WTC11 (cell line): ENCODE measurements around the gene MRNIP. TPM values are rescaled to one million over a fixed set of nuclear protein-coding genes. Genes with fewer than 3 reads are reported as not detected.

ENCODE experiments used
- ATAC-seq: fragments of 200-7000 bp; cut with Tn5 transposase; 2 replicates; pipeline ENCODE4 v1.10.0; 2021; ENCODE audit warnings: mild to moderate bottlenecking, moderate library complexity
- CTCF ChIA-PET: fragments of 300-600 bp; sonication (Branson Sonifier 250); formaldehyde crosslinking; loops from one replicate; lab custom pipeline; 2021; ENCODE audit warnings: antibody characterized with exemption; lab: Charles Lee
- POLR2A ChIA-PET: fragments of 350-600 bp; sonication (Branson Sonifier 250); formaldehyde crosslinking; loops from one replicate; lab custom pipeline; 2021; ENCODE audit warnings: antibody characterized with exemption; lab: Charles Lee
- DNase-seq: peaks from one replicate; pipeline ENCODE4 v3.0.0; 2021; ENCODE audit warnings: low spot score
- H3K27ac Mint-ChIP-seq: 2 replicates; pipeline ENCODE4 v1.8.0; 2021; ENCODE audit warnings: mixed read lengths
- H3K27me3 Mint-ChIP-seq: 2 replicates; pipeline ENCODE4 v1.8.0; 2021; ENCODE audit warnings: low read depth, mild to moderate bottlenecking, moderate library complexity, mixed read lengths
- H3K36me3 Mint-ChIP-seq: 2 replicates; pipeline ENCODE4 v1.8.0; 2021; ENCODE audit warnings: mixed read lengths
- H3K4me1 Mint-ChIP-seq: 2 replicates; pipeline ENCODE4 v1.8.0; 2022; ENCODE audit warnings: mixed read lengths
- H3K4me3 Mint-ChIP-seq: 2 replicates; pipeline ENCODE4 v1.8.0; 2021; ENCODE audit warnings: mild to moderate bottlenecking, moderate library complexity, mixed read lengths
- H3K9me3 Mint-ChIP-seq: 2 replicates; pipeline ENCODE4 v1.8.0; 2021; ENCODE audit warnings: mixed read lengths
- CREM ChIP-seq: sonication (generic); formaldehyde crosslinking; IDR thresholded peaks from 2 replicates; pipeline ENCODE4 v1.8.1; 2022; ENCODE audit warnings: mild to moderate bottlenecking, missing genetic modification reagents, moderate library complexity
- HMGA2 ChIP-seq: fragments of 250-450 bp; sonication (Bioruptor Pico); IDR thresholded peaks from 2 replicates; pipeline ENCODE4 v1.4.0; 2021; ENCODE audit warnings: mild to moderate bottlenecking, moderate library complexity
- JAZF1 ChIP-seq: fragments of 250-450 bp; sonication (Bioruptor Pico); IDR thresholded peaks from 2 replicates; pipeline ENCODE4 v1.9.0; 2021; ENCODE audit warnings: moderate library complexity, mild to moderate bottlenecking, inconsistent platforms
- NFATC4 ChIP-seq: fragments of 250-450 bp; sonication (Bioruptor Pico); IDR thresholded peaks from 2 replicates; pipeline ENCODE4 v1.9.0; 2021; ENCODE audit warnings: mild to moderate bottlenecking
- NFYB ChIP-seq: sonication (generic); formaldehyde crosslinking; conservative IDR thresholded peaks from 2 replicates; pipeline ENCODE4 v1.8.0; 2022; ENCODE audit warnings: low read depth, missing genetic modification reagents
- NR1H2 ChIP-seq: sonication (generic); formaldehyde crosslinking; IDR thresholded peaks from 2 replicates; pipeline ENCODE4 v1.9.0; 2021; ENCODE audit warnings: mild to moderate bottlenecking, moderate library complexity, missing genetic modification reagents
- RELA ChIP-seq: sonication (generic); formaldehyde crosslinking; IDR thresholded peaks from 2 replicates; pipeline ENCODE4 v1.8.1; 2022; ENCODE audit warnings: missing genetic modification reagents, mild to moderate bottlenecking, borderline replicate concordance
- RORB ChIP-seq: fragments of 250-450 bp; sonication (Bioruptor Pico); IDR thresholded peaks from 2 replicates; pipeline ENCODE4 v1.9.0; 2021; ENCODE audit warnings: mild to moderate bottlenecking
- SMAD3 ChIP-seq: sonication (generic); formaldehyde crosslinking; IDR thresholded peaks from 2 replicates; pipeline ENCODE4 v1.8.0; 2022; ENCODE audit warnings: missing genetic modification reagents, mild to moderate bottlenecking, borderline replicate concordance
- SOX15 ChIP-seq: fragments of 250-450 bp; sonication (Bioruptor Pico); IDR thresholded peaks from 2 replicates; pipeline ENCODE4 v1.9.0; 2021; ENCODE audit warnings: mild to moderate bottlenecking
- TP53 ChIP-seq: sonication (generic); formaldehyde crosslinking; IDR thresholded peaks from 2 replicates; pipeline ENCODE4 v1.8.1; 2023; ENCODE audit warnings: mild to moderate bottlenecking, missing genetic modification reagents
- ZNF121 ChIP-seq: sonication (generic); formaldehyde crosslinking; IDR thresholded peaks from 2 replicates; pipeline ENCODE4 v1.8.0; 2023; ENCODE audit warnings: missing genetic modification reagents
- ZNF219 ChIP-seq: sonication (generic); formaldehyde crosslinking; IDR thresholded peaks from 2 replicates; pipeline ENCODE4 v1.8.0; 2023; ENCODE audit warnings: missing genetic modification reagents, mild to moderate bottlenecking, borderline replicate concordance
- ZNF232 ChIP-seq: sonication (generic); formaldehyde crosslinking; IDR thresholded peaks from 2 replicates; pipeline ENCODE4 v1.8.0; 2022; ENCODE audit warnings: mild to moderate bottlenecking, missing genetic modification reagents
- ZNF317 ChIP-seq: sonication (generic); formaldehyde crosslinking; IDR thresholded peaks from 2 replicates; pipeline ENCODE4 v1.8.1; 2023; ENCODE audit warnings: low read depth, mild to moderate bottlenecking, moderate library complexity, missing genetic modification reagents, borderline replicate concordance
- total RNA-seq: library from RNA; stranded (reverse); gene quantifications from 3 replicates; pipeline ENCODE4 v1.2.3, GENCODE V29; 2021
- TF ChIP-seq, protein P1 (sequence below): sonication (generic); formaldehyde crosslinking; IDR thresholded peaks from 2 replicates; pipeline ENCODE4 v1.8.1; 2023; ENCODE audit warnings: mild to moderate bottlenecking, missing genetic modification reagents
- TF ChIP-seq, protein P2 (sequence below): fragments of 200-600 bp; IDR thresholded peaks from 2 replicates; pipeline ENCODE4 v1.8.0; 2022; ENCODE audit warnings: antibody characterized with exemption
- TF ChIP-seq, protein P3 (sequence below): sonication (generic); formaldehyde crosslinking; IDR thresholded peaks from 2 replicates; pipeline ENCODE4 v1.8.1; 2022; ENCODE audit warnings: mild to moderate bottlenecking, missing genetic modification reagents, moderate library complexity, borderline replicate concordance
- TF ChIP-seq, protein P4 (sequence below): fragments of 250-450 bp; sonication (Bioruptor Pico); conservative IDR thresholded peaks from 2 replicates; pipeline ENCODE4 v1.9.0; 2021; ENCODE audit warnings: mild to moderate bottlenecking
- TF ChIP-seq, protein P5 (sequence below): sonication (generic); formaldehyde crosslinking; IDR thresholded peaks from 2 replicates; pipeline ENCODE4 v1.8.0; 2022; ENCODE audit warnings: missing genetic modification reagents

The MRNIP gene
- total RNA-seq, 1 experiment from 2014 or later, result 42.0 TPM

DNA sequence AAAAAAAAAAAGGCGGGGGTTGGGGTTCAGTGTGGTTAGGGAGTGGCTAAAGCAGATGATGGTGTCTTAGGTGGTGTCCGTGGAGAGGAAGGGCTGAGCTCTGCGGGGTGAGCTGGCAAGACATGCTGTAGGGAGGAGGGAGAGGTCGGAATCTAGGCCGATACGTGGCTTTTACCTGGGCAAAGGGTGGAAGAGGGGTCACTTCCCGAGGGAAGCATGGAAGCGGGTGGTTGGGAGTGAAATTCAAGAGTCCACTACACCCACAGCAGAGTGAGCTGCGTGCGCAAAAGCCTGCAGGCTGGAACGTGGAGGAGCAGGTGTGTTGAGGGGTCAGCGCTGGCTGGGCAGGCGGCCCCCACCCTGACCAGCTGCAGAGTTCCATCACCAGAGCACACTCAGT, 31.3 kb upstream of the MRNIP start:
- DNase-seq (no peak), ATAC-seq (no peak)
- no peak for TF ChIP-seq JAZF1 (CRISPR knock-in tag)
- TF ChIP-seq, protein P1, sequence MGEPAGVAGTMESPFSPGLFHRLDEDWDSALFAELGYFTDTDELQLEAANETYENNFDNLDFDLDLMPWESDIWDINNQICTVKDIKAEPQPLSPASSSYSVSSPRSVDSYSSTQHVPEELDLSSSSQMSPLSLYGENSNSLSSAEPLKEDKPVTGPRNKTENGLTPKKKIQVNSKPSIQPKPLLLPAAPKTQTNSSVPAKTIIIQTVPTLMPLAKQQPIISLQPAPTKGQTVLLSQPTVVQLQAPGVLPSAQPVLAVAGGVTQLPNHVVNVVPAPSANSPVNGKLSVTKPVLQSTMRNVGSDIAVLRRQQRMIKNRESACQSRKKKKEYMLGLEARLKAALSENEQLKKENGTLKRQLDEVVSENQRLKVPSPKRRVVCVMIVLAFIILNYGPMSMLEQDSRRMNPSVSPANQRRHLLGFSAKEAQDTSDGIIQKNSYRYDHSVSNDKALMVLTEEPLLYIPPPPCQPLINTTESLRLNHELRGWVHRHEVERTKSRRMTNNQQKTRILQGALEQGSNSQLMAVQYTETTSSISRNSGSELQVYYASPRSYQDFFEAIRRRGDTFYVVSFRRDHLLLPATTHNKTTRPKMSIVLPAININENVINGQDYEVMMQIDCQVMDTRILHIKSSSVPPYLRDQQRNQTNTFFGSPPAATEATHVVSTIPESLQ (CRISPR knock-in tag), result no peak
- TF ChIP-seq, protein P2, sequence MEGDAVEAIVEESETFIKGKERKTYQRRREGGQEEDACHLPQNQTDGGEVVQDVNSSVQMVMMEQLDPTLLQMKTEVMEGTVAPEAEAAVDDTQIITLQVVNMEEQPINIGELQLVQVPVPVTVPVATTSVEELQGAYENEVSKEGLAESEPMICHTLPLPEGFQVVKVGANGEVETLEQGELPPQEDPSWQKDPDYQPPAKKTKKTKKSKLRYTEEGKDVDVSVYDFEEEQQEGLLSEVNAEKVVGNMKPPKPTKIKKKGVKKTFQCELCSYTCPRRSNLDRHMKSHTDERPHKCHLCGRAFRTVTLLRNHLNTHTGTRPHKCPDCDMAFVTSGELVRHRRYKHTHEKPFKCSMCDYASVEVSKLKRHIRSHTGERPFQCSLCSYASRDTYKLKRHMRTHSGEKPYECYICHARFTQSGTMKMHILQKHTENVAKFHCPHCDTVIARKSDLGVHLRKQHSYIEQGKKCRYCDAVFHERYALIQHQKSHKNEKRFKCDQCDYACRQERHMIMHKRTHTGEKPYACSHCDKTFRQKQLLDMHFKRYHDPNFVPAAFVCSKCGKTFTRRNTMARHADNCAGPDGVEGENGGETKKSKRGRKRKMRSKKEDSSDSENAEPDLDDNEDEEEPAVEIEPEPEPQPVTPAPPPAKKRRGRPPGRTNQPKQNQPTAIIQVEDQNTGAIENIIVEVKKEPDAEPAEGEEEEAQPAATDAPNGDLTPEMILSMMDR, result no peak
- no peak for TF ChIP-seq TP53 (CRISPR knock-in tag)
- TF ChIP-seq, protein P3, sequence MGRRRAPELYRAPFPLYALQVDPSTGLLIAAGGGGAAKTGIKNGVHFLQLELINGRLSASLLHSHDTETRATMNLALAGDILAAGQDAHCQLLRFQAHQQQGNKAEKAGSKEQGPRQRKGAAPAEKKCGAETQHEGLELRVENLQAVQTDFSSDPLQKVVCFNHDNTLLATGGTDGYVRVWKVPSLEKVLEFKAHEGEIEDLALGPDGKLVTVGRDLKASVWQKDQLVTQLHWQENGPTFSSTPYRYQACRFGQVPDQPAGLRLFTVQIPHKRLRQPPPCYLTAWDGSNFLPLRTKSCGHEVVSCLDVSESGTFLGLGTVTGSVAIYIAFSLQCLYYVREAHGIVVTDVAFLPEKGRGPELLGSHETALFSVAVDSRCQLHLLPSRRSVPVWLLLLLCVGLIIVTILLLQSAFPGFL (CRISPR knock-in tag), result no peak
- no peak for TF ChIP-seq RELA (CRISPR knock-in tag)
- no peak for TF ChIP-seq HMGA2 (CRISPR knock-in tag)
- TF ChIP-seq NFATC4 (CRISPR knock-in tag), result no peak
- TF ChIP-seq SMAD3 (CRISPR knock-in tag), result no peak
- Mint-ChIP-seq H3K27ac (no peak overlapping the region), H3K27me3 (no peaks in the 10 kb centered on the region), H3K36me3 (peaks cover 59% of the 10 kb centered on the region), H3K4me3 (no peak overlapping the region), H3K9me3 (peaks cover 2% of the 10 kb centered on the region; the same call in 1 of the 2 replicates), H3K4me1 (no peaks in the 10 kb centered on the region)
- ChIA-PET POLR2A (no interaction called here), CTCF (interaction anchor here (0.7 to 1.0 kb wide), 3 partner anchors 10 to 793 kb away, joined by 3 to 4 read pairs (median 3); no protein-coding TSS in a partner anchor)

DNA sequence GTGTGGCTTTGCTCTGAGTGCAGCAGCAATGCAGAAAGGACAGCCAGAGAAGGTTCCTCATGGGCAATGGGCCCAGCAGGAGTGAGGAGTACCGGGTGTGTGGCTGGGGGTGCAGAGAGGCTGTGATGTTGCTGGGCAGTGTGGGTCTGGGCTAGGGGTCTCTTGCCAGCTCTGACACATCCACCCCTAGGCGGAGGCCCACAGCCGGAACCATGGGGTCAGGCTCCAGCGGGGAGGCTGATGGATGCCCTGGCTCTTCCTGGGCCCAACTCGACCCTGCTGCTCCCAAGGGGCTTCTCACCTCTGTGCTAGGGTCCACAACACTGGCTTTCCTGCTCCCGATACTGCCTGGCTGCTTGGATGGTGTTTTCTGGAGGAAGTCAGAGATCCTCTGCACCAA, 29.2 kb upstream of the MRNIP start:
- ATAC-seq, result no peak
- TF ChIP-seq CREM (CRISPR knock-in tag) (no peak), RORB (CRISPR knock-in tag) (no peak), ZNF219 (CRISPR knock-in tag) (no peak), ZNF317 (CRISPR knock-in tag) (no peak), NFYB (CRISPR knock-in tag) (no peak), ZNF121 (CRISPR knock-in tag) (no peak), NR1H2 (CRISPR knock-in tag) (no peak), SOX15 (CRISPR knock-in tag) (no peak), ZNF232 (CRISPR knock-in tag) (no peak), TP53 (CRISPR knock-in tag) (no peak)
- TF ChIP-seq, protein P2, result no peak
- TF ChIP-seq, protein P3 (CRISPR knock-in tag), result no peak
- TF ChIP-seq, protein P4, sequence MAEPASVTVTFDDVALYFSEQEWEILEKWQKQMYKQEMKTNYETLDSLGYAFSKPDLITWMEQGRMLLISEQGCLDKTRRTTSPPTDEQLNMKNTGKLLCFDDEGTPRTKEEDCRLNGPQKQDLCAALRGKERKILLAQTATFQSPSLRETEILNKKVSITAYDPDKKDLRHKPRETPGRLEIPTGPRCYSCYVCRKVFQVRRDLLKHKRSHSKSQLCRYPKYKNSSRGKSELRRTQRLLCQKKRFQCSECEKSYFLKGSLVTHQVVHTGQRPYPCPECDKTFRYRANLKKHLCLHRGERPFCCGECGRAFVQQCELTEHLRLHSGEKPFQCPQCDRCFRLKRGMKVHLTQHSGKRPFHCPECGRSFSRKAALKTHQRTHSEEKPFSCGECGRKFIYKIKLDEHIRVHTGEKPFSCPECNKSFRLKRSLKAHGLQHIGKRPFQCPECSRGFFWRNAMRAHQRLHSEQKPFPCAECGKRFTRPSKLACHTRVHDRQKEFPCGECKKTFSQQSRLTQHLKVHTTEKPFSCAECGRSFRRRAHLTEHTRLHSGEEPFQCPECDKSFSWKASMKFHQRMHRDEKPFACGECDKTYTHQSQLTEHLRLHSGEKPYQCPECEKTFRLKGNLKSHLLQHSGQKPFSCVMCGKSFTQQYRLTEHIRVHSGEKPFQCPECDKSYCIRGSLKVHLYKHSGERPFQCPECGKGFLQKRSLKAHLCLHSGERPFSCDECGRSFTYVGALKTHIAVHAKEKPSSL (CRISPR knock-in tag), result no peak
- TF ChIP-seq, protein P5, sequence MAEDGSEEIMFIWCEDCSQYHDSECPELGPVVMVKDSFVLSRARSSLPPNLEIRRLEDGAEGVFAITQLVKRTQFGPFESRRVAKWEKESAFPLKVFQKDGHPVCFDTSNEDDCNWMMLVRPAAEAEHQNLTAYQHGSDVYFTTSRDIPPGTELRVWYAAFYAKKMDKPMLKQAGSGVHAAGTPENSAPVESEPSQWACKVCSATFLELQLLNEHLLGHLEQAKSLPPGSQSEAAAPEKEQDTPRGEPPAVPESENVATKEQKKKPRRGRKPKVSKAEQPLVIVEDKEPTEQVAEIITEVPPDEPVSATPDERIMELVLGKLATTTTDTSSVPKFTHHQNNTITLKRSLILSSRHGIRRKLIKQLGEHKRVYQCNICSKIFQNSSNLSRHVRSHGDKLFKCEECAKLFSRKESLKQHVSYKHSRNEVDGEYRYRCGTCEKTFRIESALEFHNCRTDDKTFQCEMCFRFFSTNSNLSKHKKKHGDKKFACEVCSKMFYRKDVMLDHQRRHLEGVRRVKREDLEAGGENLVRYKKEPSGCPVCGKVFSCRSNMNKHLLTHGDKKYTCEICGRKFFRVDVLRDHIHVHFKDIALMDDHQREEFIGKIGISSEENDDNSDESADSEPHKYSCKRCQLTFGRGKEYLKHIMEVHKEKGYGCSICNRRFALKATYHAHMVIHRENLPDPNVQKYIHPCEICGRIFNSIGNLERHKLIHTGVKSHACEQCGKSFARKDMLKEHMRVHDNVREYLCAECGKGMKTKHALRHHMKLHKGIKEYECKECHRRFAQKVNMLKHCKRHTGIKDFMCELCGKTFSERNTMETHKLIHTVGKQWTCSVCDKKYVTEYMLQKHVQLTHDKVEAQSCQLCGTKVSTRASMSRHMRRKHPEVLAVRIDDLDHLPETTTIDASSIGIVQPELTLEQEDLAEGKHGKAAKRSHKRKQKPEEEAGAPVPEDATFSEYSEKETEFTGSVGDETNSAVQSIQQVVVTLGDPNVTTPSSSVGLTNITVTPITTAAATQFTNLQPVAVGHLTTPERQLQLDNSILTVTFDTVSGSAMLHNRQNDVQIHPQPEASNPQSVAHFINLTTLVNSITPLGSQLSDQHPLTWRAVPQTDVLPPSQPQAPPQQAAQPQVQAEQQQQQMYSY, result no peak
- TF ChIP-seq, all 79 proteins: peak for 0
- ChIA-PET CTCF (interaction anchor here (1.0 to 1.1 kb wide), 3 partner anchors 16 to 125 kb away, joined by 3 read pairs; no protein-coding TSS in a partner anchor), POLR2A (interaction anchor here (0.5 kb wide), 1 partner anchor 202 kb away, joined by 3 read pairs; no protein-coding TSS in a partner anchor)
- Mint-ChIP-seq H3K27ac (no peak overlapping the region), H3K36me3 (peaks cover 74% of the 10 kb centered on the region), H3K4me1 (no peaks in the 10 kb centered on the region), H3K4me3 (no peak overlapping the region), H3K9me3 (peaks cover 21% of the 10 kb centered on the region), H3K27me3 (peaks cover 2% of the 10 kb centered on the region; the same call in 1 of the 2 replicates)
- no peak for DNase-seq
